ENCODE results near the gene PATJ. TPM values are rescaled to one million over a fixed set of nuclear protein-coding genes. Genes with fewer than 3 reads are reported as not detected.

The PATJ gene
- total and polyA plus RNA-seq, 8 donors: 9.1 to 195 (median 68.0) TPM

DNA sequence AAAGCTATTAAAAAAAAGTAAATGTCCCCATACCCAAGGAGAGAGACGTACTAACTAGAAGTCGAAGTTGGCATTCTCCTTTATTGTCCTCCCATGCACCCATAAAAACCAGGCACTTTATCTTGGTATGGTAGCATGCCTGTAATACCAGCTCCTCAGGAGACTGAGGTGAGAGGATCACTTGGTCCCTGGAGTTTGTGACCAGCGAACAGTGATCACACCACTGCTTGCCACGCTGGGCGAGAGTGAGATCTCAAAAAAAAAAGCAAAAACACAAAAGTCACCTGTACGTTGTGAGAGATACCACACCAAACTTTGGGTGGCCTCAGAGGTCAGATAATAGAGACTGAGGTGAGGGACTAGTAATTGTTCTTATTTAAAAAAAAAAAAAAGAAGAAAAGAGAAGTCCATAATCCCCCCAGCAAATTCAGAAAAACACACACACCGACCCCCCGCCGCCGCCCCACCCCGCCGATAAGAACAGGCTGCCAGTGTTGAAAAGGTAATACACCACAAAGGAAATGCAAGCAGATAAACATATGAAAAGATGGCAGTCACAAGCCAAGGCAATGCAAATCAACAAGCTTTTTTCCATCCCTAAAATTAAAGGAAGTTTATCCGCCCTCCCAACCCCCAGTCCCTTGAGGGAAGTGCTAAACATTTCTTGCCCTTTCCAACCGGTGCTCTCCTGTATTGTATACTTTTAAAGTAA is 455.9 kb downstream of the PATJ start:
- TF ChIP-seq POLR2A (IDR thresholded peaks at IDR 0.05) (no peak), POLR2AphosphoS5 (IDR thresholded peaks at IDR 0.05) (no peak), EP300 (IDR thresholded peaks at IDR 0.05) (no peak)
- TF ChIP-seq, protein P1, sequence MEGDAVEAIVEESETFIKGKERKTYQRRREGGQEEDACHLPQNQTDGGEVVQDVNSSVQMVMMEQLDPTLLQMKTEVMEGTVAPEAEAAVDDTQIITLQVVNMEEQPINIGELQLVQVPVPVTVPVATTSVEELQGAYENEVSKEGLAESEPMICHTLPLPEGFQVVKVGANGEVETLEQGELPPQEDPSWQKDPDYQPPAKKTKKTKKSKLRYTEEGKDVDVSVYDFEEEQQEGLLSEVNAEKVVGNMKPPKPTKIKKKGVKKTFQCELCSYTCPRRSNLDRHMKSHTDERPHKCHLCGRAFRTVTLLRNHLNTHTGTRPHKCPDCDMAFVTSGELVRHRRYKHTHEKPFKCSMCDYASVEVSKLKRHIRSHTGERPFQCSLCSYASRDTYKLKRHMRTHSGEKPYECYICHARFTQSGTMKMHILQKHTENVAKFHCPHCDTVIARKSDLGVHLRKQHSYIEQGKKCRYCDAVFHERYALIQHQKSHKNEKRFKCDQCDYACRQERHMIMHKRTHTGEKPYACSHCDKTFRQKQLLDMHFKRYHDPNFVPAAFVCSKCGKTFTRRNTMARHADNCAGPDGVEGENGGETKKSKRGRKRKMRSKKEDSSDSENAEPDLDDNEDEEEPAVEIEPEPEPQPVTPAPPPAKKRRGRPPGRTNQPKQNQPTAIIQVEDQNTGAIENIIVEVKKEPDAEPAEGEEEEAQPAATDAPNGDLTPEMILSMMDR (IDR thresholded peaks at IDR 0.05): no peak
- intact Hi-C loops (cut with DNase I; ENCODE audit: low total_unique reads): no loop called here
- H3K9me3 ChIP-seq: no peaks in the 10 kb centered on the region
- H3K36me3 ChIP-seq: no peaks in the 10 kb centered on the region
- H3K4me3 ChIP-seq: no peak overlapping the region
- H3K27me3 ChIP-seq: peaks cover 0 to 34% (median 21%) of the 10 kb centered on the region in 3 donors
- 19 to 45% (median 40%) methylated on average over 14 of the region's 14 CpGs for WGBS, 5 donors
- peak in 1 of 2 donors; percentile 15 for DNase-seq
- H3K4me1 ChIP-seq: peaks cover 0 to 19% (median 9%) of the 10 kb centered on the region in 4 donors
- no peak overlapping the region for H3K27ac ChIP-seq

DNA sequence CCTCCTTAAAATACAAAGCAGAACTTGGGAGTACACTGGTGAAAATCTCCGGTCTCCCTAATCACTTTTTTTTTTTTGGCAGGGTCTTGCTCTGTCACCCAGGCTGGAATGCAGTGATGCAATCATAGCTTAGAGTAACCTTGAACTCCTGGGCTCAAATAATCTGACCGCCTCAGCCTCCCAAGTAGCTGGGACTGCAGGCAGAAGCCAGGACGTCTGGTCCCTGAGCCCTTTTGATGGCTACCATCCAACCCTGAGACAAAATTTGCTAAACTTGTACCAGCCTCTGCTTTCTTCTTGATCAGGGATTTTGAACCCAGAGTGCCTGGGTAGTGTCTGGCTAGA is 456.5 kb downstream of the PATJ start:
- Histone ChIP-seq H3K4me3 (no peak overlapping the region), H3K27me3 (peaks cover 0 to 30% (median 21%) of the 10 kb centered on the region in 3 donors), H3K36me3 (no peaks in the 10 kb centered on the region), H3K9me3 (no peaks in the 10 kb centered on the region), H3K4me1 (peaks cover 0 to 19% (median 9%) of the 10 kb centered on the region in 4 donors), H3K27ac (no peak overlapping the region)
- intact Hi-C loops (cut with DNase I; ENCODE audit: low total_unique reads): no loop called here
- 13 to 24% (median 19%) methylated on average over 3 of the region's 3 CpGs for WGBS, 5 donors
- TF ChIP-seq, protein P1 (IDR thresholded peaks at IDR 0.05): no peak
- TF ChIP-seq POLR2A (IDR thresholded peaks at IDR 0.05): no peak
- peak in 1 of 2 donors; percentile 16 for DNase-seq

DNA sequence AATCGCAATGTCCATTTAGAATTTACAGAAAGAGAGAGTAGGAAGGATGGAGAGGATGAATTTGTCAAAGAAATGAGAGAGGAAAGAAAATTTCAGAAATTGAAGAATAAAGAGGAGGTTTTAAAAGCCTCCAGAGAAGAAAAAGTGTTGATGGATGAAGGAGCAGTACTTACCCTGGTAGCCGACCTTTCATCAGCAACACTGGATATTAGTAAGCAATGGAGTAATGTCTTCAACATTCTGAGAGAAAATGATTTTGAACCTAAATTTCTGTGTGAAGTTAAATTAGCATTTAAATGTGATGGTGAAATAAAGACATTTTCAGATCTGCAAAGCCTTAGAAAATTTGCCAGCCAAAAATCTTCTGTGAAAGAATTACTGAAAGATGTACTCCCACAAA is 464.9 kb downstream of the PATJ start:
- H3K9me3 ChIP-seq: peaks cover 4 to 21% (median 17%) of the 10 kb centered on the region in 4 donors
- intact Hi-C loops (cut with DNase I; ENCODE audit: low total_unique reads): no loop called here
- no peak overlapping the region for H3K27ac ChIP-seq
- no peak for DNase-seq
- 93 to 99% (median 96%) methylated on average over 2 of the region's 2 CpGs for WGBS, 5 donors
- H3K27me3 ChIP-seq: no peaks in the 10 kb centered on the region
- no peak for TF ChIP-seq EP300 (IDR thresholded peaks at IDR 0.05)
- no peak for TF ChIP-seq POLR2AphosphoS5 (IDR thresholded peaks at IDR 0.05)
- TF ChIP-seq, protein P1 (IDR thresholded peaks at IDR 0.05): no peak
- no peak for TF ChIP-seq POLR2A (IDR thresholded peaks at IDR 0.05)
- no peaks in the 10 kb centered on the region for H3K36me3 ChIP-seq
- H3K4me3 ChIP-seq: no peak overlapping the region
- H3K4me1 ChIP-seq: no peaks in the 10 kb centered on the region

DNA sequence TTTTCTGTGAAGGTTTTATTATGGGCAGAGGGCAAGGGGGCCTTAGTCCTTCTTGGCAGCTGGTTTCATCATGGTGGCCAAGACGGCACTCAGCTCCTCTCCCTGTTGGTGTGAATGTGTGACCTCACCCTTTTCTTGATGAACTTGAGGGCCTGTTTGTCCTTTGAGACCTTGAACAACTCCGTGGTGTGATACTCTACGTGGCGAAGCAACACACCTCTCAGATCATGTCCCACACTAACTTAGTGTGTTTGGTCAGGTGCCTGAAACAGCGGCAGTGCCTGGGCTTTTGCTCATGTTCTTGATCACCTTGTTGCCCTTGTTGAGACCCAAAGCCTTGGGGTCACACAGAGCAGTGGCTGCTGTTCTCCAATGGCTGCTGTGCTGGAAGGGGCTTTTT is 465.8 kb downstream of the PATJ start:
- TF ChIP-seq EP300 (IDR thresholded peaks at IDR 0.05) (no peak), POLR2A (IDR thresholded peaks at IDR 0.05) (no peak), POLR2AphosphoS5 (IDR thresholded peaks at IDR 0.05) (no peak)
- TF ChIP-seq, protein P1 (IDR thresholded peaks at IDR 0.05): no peak
- Histone ChIP-seq H3K27ac (no peak overlapping the region), H3K36me3 (no peaks in the 10 kb centered on the region), H3K9me3 (peaks cover 4 to 21% (median 17%) of the 10 kb centered on the region in 4 donors), H3K27me3 (no peaks in the 10 kb centered on the region), H3K4me3 (no peak overlapping the region), H3K4me1 (no peaks in the 10 kb centered on the region)
- WGBS, 5 donors: 87 to 96% (median 94%) methylated on average over 5 of the region's 5 CpGs
- no peak for DNase-seq
- intact Hi-C loops (cut with DNase I; ENCODE audit: low total_unique reads): no loop called here

All from stomach (tissue), 9 donors.